Measurements from ENCODE around the gene OR6K2. TPM values are rescaled to one million over a fixed set of nuclear protein-coding genes. Genes with fewer than 3 reads are reported as not detected.

Gene OR6K2
- total RNA-seq, 1 donor from 2014 or later, result not detected

DNA sequence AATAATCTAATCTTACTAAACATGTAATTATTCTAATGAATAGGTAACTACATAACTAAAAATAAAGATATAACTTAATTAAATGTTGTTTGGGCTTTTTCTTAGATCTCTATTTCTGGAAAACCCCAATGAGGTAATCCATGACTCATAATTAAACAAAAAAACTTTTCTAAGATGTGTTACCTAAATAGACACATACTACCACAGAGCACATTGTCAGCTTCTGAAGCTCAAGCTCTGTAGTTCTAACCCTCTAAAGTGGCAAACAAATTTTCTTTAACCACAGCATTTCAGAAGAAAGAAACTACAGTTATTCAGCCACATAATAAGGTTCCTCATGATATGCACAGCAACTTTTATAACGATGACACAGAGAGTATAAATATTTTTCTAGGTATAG is 15.9 kb upstream of the OR6K2 start:
- no peaks in the 10 kb centered on the region for H3K9me3 Mint-ChIP-seq (ENCODE audit: low read depth)
- no peak overlapping the region for H3K4me3 Mint-ChIP-seq (ENCODE audit: unreplicated experiment)
- no peaks in the 10 kb centered on the region for H3K4me1 Mint-ChIP-seq (ENCODE audit: low read depth)
- H3K36me3 Mint-ChIP-seq (ENCODE audit: low read depth), result no peaks in the 10 kb centered on the region
- H3K27me3 Mint-ChIP-seq (ENCODE audit: low read depth), result peaks cover 11% of the 10 kb centered on the region
- DNase-seq (ENCODE audit: low spot score), result no peak
- TF ChIP-seq, protein P1, sequence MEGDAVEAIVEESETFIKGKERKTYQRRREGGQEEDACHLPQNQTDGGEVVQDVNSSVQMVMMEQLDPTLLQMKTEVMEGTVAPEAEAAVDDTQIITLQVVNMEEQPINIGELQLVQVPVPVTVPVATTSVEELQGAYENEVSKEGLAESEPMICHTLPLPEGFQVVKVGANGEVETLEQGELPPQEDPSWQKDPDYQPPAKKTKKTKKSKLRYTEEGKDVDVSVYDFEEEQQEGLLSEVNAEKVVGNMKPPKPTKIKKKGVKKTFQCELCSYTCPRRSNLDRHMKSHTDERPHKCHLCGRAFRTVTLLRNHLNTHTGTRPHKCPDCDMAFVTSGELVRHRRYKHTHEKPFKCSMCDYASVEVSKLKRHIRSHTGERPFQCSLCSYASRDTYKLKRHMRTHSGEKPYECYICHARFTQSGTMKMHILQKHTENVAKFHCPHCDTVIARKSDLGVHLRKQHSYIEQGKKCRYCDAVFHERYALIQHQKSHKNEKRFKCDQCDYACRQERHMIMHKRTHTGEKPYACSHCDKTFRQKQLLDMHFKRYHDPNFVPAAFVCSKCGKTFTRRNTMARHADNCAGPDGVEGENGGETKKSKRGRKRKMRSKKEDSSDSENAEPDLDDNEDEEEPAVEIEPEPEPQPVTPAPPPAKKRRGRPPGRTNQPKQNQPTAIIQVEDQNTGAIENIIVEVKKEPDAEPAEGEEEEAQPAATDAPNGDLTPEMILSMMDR (IDR thresholded peaks at IDR 0.05), result no peak
- H3K27ac Mint-ChIP-seq (ENCODE audit: unreplicated experiment), result no peak overlapping the region

DNA sequence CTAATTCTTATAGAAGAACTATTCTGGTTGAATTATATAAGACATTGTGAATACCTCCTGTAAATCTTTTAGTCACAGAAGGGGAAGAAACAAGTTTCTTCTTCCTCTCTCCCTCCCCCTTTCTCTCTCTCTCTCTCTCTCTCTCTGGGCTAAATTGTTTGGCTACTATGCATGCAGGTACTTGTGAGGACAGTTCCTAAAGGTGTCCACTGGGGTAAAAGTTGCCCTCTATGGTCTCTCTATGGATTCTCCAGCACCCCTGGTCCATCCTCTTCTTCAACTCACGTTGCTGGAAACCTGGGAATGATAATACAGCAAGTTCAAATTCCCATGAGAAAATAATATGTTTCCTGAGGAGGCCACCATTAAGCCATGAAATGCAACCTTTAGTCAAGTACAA is 14.3 kb upstream of the OR6K2 start:
- H3K27ac Mint-ChIP-seq (ENCODE audit: unreplicated experiment), result no peak overlapping the region
- peaks cover 13% of the 10 kb centered on the region for H3K27me3 Mint-ChIP-seq (ENCODE audit: low read depth)
- H3K9me3 Mint-ChIP-seq (ENCODE audit: low read depth), result no peaks in the 10 kb centered on the region
- H3K4me3 Mint-ChIP-seq (ENCODE audit: unreplicated experiment), result no peak overlapping the region
- H3K4me1 Mint-ChIP-seq (ENCODE audit: low read depth), result no peaks in the 10 kb centered on the region
- DNase-seq (ENCODE audit: low spot score), result no peak
- TF ChIP-seq, protein P1 (IDR thresholded peaks at IDR 0.05), result no peak
- no peaks in the 10 kb centered on the region for H3K36me3 Mint-ChIP-seq (ENCODE audit: low read depth)

DNA sequence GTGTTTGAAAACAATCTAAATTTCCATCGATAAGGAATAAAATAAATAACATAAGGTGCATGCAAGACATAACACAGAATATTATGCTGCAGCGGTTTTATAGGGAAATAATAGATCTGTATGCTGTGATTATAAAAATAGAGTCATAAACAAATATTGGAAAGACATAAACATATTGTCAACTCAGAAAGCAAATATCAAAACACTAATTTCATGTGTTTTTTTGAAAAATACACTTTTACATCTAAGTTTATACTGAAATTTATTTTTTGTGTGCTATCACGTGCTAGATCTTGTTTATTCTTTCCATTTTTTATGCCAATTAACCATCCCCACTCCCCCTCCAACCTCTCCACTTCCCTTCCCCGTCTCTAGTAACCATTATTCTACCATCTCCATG is 10.6 kb upstream of the OR6K2 start:
- H3K4me3 Mint-ChIP-seq (ENCODE audit: unreplicated experiment), result no peak overlapping the region
- no peaks in the 10 kb centered on the region for H3K9me3 Mint-ChIP-seq (ENCODE audit: low read depth)
- H3K36me3 Mint-ChIP-seq (ENCODE audit: low read depth), result no peaks in the 10 kb centered on the region
- no peak for DNase-seq (ENCODE audit: low spot score)
- TF ChIP-seq, protein P1 (IDR thresholded peaks at IDR 0.05), result no peak
- H3K27ac Mint-ChIP-seq (ENCODE audit: unreplicated experiment), result no peak overlapping the region
- H3K4me1 Mint-ChIP-seq (ENCODE audit: low read depth), result no peaks in the 10 kb centered on the region
- peaks cover 15% of the 10 kb centered on the region for H3K27me3 Mint-ChIP-seq (ENCODE audit: low read depth)

DNA sequence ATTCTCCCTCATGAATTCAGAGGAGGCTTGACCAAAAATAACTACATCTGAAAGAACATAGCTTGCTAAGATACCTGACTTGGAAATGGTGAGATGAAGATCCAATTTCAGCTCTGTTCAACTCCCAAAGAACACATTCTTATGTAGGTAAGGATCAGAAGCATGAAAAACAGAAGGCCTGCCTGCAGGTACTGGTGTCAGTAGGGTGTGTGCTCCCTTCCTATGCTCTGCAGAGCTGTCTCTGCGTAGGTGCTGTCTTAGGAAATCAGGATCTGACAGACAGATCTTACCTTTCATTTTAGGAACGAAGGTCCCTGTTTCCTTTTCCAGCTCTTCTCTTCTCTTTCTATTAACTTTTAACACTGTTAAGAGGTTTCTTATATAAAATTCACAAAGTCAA is 5.6 kb upstream of the OR6K2 start:
- Mint-ChIP-seq H3K27ac (ENCODE audit: unreplicated experiment) (no peak overlapping the region), H3K27me3 (ENCODE audit: low read depth) (peaks cover 5% of the 10 kb centered on the region), H3K4me1 (ENCODE audit: low read depth) (no peaks in the 10 kb centered on the region), H3K9me3 (ENCODE audit: low read depth) (no peaks in the 10 kb centered on the region), H3K36me3 (ENCODE audit: low read depth) (no peaks in the 10 kb centered on the region), H3K4me3 (ENCODE audit: unreplicated experiment) (no peak overlapping the region)
- TF ChIP-seq, protein P1 (IDR thresholded peaks at IDR 0.05), result no peak
- no peak for DNase-seq (ENCODE audit: low spot score)

DNA sequence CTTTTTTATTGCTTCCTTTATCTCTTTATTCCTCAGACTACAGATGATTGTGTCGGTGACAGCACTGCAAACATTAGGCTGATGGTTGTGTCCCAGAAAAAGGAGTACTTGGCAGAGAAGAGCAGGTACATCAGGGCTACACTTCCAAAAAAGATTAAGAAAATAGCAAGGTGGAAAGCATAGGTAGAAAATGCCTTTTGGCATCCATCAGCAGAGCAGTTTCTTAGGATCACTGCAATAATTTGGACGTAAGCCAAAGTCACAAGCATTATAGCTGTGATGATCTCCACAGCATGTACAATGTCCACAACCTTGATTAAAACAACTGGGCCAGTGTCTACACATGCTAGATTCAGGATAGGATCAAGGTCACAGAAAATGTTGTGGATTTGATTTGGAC is 5.9 kb downstream of the OR6K2 start:
- Mint-ChIP-seq H3K27me3 (ENCODE audit: low read depth) (peaks cover 3% of the 10 kb centered on the region), H3K27ac (ENCODE audit: unreplicated experiment) (no peak overlapping the region), H3K4me3 (ENCODE audit: unreplicated experiment) (no peak overlapping the region), H3K36me3 (ENCODE audit: low read depth) (no peaks in the 10 kb centered on the region), H3K9me3 (ENCODE audit: low read depth) (peaks cover 3% of the 10 kb centered on the region), H3K4me1 (ENCODE audit: low read depth) (no peaks in the 10 kb centered on the region)
- DNase-seq (ENCODE audit: low spot score), result no peak
- TF ChIP-seq, protein P1 (IDR thresholded peaks at IDR 0.05), result no peak

Measured in chondrocyte (in vitro differentiated cells).